DND-41 (cell line): ENCODE data around the gene OLIG2.

Experiments used
- ATAC-seq: fragments of 200-7000 bp; cut with Tn5 transposase; 3 replicates; pipeline ENCODE4 v1.9.1; 2021; ENCODE audit warnings: low read depth; ENCODE audit not compliant: insufficient read depth
- DNase-seq: peaks from one replicate; pipeline ENCODE4 v3.0.0-alpha.2; 2020
- H2AFZ ChIP-seq: 2 replicates; pipeline ENCODE4 v1.6.0; 2012; ENCODE audit warnings: low read depth, low read length
- H3K27ac ChIP-seq: 2 replicates; pipeline ENCODE4 v1.5.1; 2012; ENCODE audit warnings: low read length, inconsistent platforms
- H3K27me3 ChIP-seq: fragments of 200-600 bp; sonication (generic); 2 replicates; pipeline ENCODE4 v1.6.0; 2012; ENCODE audit warnings: low read length, mild to moderate bottlenecking, inconsistent platforms; ENCODE audit not compliant: insufficient read depth, poor library complexity
- H3K36me3 ChIP-seq: 2 replicates; pipeline ENCODE4 v1.5.1; 2012; ENCODE audit warnings: low read length, inconsistent platforms; ENCODE audit not compliant: insufficient read depth
- H3K4me1 ChIP-seq: 2 replicates; pipeline ENCODE4 v1.5.1; 2012; ENCODE audit warnings: mild to moderate bottlenecking, low read length; ENCODE audit not compliant: insufficient read depth
- H3K4me2 ChIP-seq: 2 replicates; pipeline ENCODE4 v1.6.0; 2012; ENCODE audit warnings: mild to moderate bottlenecking, moderate library complexity, low read length, inconsistent platforms; ENCODE audit not compliant: insufficient read depth
- H3K4me3 ChIP-seq, 2 experiments: fragments of 200-600 bp in 1 of 2; shearing (Covaris generic) in 1 of 2; 2 replicates each; pipeline ENCODE4 v1.5.1; 2012 to 2016; ENCODE audit warnings: inconsistent platforms in 2 of 2, low read length in 2 of 2, mild to moderate bottlenecking in 2 of 2, low read depth in 1 of 2, moderate library complexity in 1 of 2
- H3K79me2 ChIP-seq: 2 replicates; pipeline ENCODE4 v1.6.0; 2012; ENCODE audit warnings: low read length, inconsistent platforms; ENCODE audit not compliant: insufficient read depth
- H3K9ac ChIP-seq: 2 replicates; pipeline ENCODE4 v1.6.0; 2012; ENCODE audit warnings: low read depth, mild to moderate bottlenecking, inconsistent platforms, low read length, moderate library complexity
- H3K9me3 ChIP-seq: 2 replicates; pipeline ENCODE4 v1.5.1; 2012; ENCODE audit warnings: low read length, moderate library complexity, mild to moderate bottlenecking, inconsistent platforms; ENCODE audit not compliant: insufficient read depth, severe bottlenecking
- H4K20me1 ChIP-seq: 2 replicates; pipeline ENCODE4 v1.6.0; 2012; ENCODE audit warnings: low read length; ENCODE audit not compliant: insufficient read depth
- CTCF ChIP-seq: IDR thresholded peaks from 2 replicates; pipeline ENCODE4 v1.5.1; 2012; ENCODE audit warnings: borderline replicate concordance, low read length, moderate library complexity, mild to moderate bottlenecking; ENCODE audit not compliant: poor library complexity, severe bottlenecking; ENCODE audit errors: extremely low read depth
- EZH2 ChIP-seq: IDR thresholded peaks from 3 replicates; pipeline ENCODE4 v1.6.1; 2012; ENCODE audit warnings: borderline replicate concordance, low read depth, mild to moderate bottlenecking, moderate library complexity, low read length, inconsistent platforms; ENCODE audit not compliant: severe bottlenecking

OLIG2 gene

GRCh38 chr21:33075128-33075527 lies 49.4 kb downstream of the OLIG2 start:
- H3K4me1 ChIP-seq, result no peaks in the 10 kb centered on the region
- H3K79me2 ChIP-seq, result no peaks in the 10 kb centered on the region
- H3K27ac ChIP-seq, result no peak overlapping the region
- no peak overlapping the region for H3K9ac ChIP-seq
- H2AFZ ChIP-seq, result no peak overlapping the region
- H3K4me3 ChIP-seq, result no peak overlapping the region
- H3K9me3 ChIP-seq, result no peaks in the 10 kb centered on the region
- TF ChIP-seq EZH2, result no peak
- TF ChIP-seq CTCF, result no peak
- H4K20me1 ChIP-seq, result no peaks in the 10 kb centered on the region
- H3K27me3 ChIP-seq, result peaks cover 44% of the 10 kb centered on the region
- no peak overlapping the region for H3K4me2 ChIP-seq
- ATAC-seq, result no peak
- no peak for DNase-seq
- no peaks in the 10 kb centered on the region for H3K36me3 ChIP-seq

- Histone ChIP-seq H3K4me2 (no peak overlapping the region), H3K36me3 (no peaks in the 10 kb centered on the region), H3K4me1 (no peaks in the 10 kb centered on the region)
These were observed 50.0 kb downstream of the OLIG2 start for GRCh38 chr21:33075596-33076195.

GRCh38 chr21:33076600-33077329 lies 51.0 kb downstream of the OLIG2 start:
- no peak overlapping the region for H3K9ac ChIP-seq
- ATAC-seq (no peak), DNase-seq (no peak)
- no peaks in the 10 kb centered on the region for H3K36me3 ChIP-seq
- no peaks in the 10 kb centered on the region for H3K79me2 ChIP-seq
- H3K4me2 ChIP-seq, result no peak overlapping the region
- no peak overlapping the region for H3K27ac ChIP-seq
- H3K4me3 ChIP-seq, result no peak overlapping the region
- no peak overlapping the region for H2AFZ ChIP-seq
- H3K4me1 ChIP-seq, result no peaks in the 10 kb centered on the region
- H4K20me1 ChIP-seq, result no peaks in the 10 kb centered on the region
- peaks cover 40% of the 10 kb centered on the region for H3K27me3 ChIP-seq
- no peaks in the 10 kb centered on the region for H3K9me3 ChIP-seq
- no peak for TF ChIP-seq EZH2
- TF ChIP-seq CTCF, result no peak

More at GRCh38 chr21:33075596-33076195, 50.0 kb downstream of the OLIG2 start:
- no peak for DNase-seq
- Histone ChIP-seq H3K9ac (no peak overlapping the region), H3K9me3 (no peaks in the 10 kb centered on the region), H3K27ac (no peak overlapping the region), H4K20me1 (no peaks in the 10 kb centered on the region), H3K27me3 (peaks cover 44% of the 10 kb centered on the region), H2AFZ (no peak overlapping the region), H3K79me2 (no peaks in the 10 kb centered on the region), H3K4me3 (no peak overlapping the region)
- no peak for ATAC-seq
- TF ChIP-seq CTCF, result no peak
- TF ChIP-seq EZH2, result no peak
